Breast epithelium (tissue), 3 donors: ENCODE results near the gene CDH23.

Experiments
- CTCF ChIP-seq, 3 donors: fragments of 450-650 bp; IDR thresholded peaks; one replicate each; pipeline ENCODE4 v1.5.1; 2016 to 2017; ENCODE audit warnings: antibody characterized with exemption in 3 of 3, mild to moderate bottlenecking in 3 of 3, moderate library complexity in 3 of 3
- POLR2AphosphoS5 ChIP-seq, 3 donors: sonication (generic); formaldehyde crosslinking; IDR thresholded peaks; one replicate each; pipeline ENCODE4 v1.6.1; 2017; ENCODE audit warnings: antibody characterized with exemption in 3 of 3

- TF ChIP-seq CTCF (IDR thresholded peaks at IDR 0.05) (no peak), POLR2AphosphoS5 (IDR thresholded peaks at IDR 0.05) (no peak)
Observed at GRCh38 chr10:71504168-71504567, 107.4 kb downstream of the CDH23 start.
